ENCODE data around the gene PRKCE. TPM values are rescaled to one million over a fixed set of nuclear protein-coding genes. Genes with fewer than 3 reads are reported as not detected.

PRKCE gene
- total and polyA plus RNA-seq, 4 donors = 2.5 to 38.6 (median 5.8) TPM

- WGBS = 78% methylated on average over 10 of the region's 10 CpGs
- Histone ChIP-seq H3K9ac (ENCODE audit: low read depth in 1 of 2, low read length in 2 of 2) (no peak overlapping the region), H3K36me3 (ENCODE audit: control insufficient read depth in 4 of 4, insufficient read depth in 3 of 4, low read depth in 1 of 4, low read length in 3 of 4) (peaks cover 0 to 24% (median 4%) of the 10 kb centered on the region in 4 donors), H3K27me3 (ENCODE audit: control insufficient read depth in 4 of 4, insufficient read depth in 4 of 4, low read length in 3 of 4) (no peaks in the 10 kb centered on the region), H3K9me3 (ENCODE audit: control insufficient read depth in 4 of 4, low read length in 3 of 4) (no peaks in the 10 kb centered on the region), H3K4me3 (ENCODE audit: low read depth in 1 of 3, low read length in 3 of 3) (no peak overlapping the region), H3K4me1 (ENCODE audit: control insufficient read depth in 4 of 4, insufficient read depth in 4 of 4, low read length in 3 of 4) (no peaks in the 10 kb centered on the region), H3K27ac (ENCODE audit: low read depth in 1 of 2, low read length in 2 of 2) (peak overlapping the region in 1 of 2 donors; percentile 53)
- TF ChIP-seq GABPA (IDR thresholded peaks at IDR 0.05 in 1 of 2, conservative IDR thresholded peaks at IDR 0.05 in 1 of 2) (no peak), RAD21 (IDR thresholded peaks at IDR 0.05) (peak; percentile 31 to 41), ATF3 (IDR thresholded peaks at IDR 0.05) (no peak), JUND (IDR thresholded peaks at IDR 0.05) (peak; percentile 17 to 27), SP1 (IDR thresholded peaks at IDR 0.05) (peak; percentile 14), FOXA2 (IDR thresholded peaks at IDR 0.05) (no peak), TAF1 (conservative IDR thresholded peaks at IDR 0.05) (no peak), HNF4G (IDR thresholded peaks at IDR 0.05) (no peak), RXRA (IDR thresholded peaks at IDR 0.05) (peak in 1 of 2 donors; percentile 24), HNF4A (conservative IDR thresholded peaks at IDR 0.05) (no peak), FOXA1 (IDR thresholded peaks at IDR 0.05) (no peak), NR2F2 (IDR thresholded peaks at IDR 0.05) (peak; percentile 78), EGR1 (IDR thresholded peaks at IDR 0.05; ENCODE audit: low read depth in 2 of 2) (no peak), REST (IDR thresholded peaks at IDR 0.05) (no peak), MAX (IDR thresholded peaks at IDR 0.05) (no peak), YY1 (IDR thresholded peaks at IDR 0.05) (no peak), CTCF (IDR thresholded peaks at IDR 0.05; ENCODE audit: low read depth, low read length, missing input control) (no peak), ZBTB33 (IDR thresholded peaks at IDR 0.05) (no peak)
- DNase-seq (ENCODE audit: low spot score) = no peak
Observed at GRCh38 chr2:46164529-46165301, 513.2 kb downstream of the PRKCE start.

All from liver (tissue), 9 donors.